GM12878 (cell line): Measurements from ENCODE around the gene ERC2. TPM values are rescaled to one million over a fixed set of nuclear protein-coding genes. Genes with fewer than 3 reads are reported as not detected.

ENCODE experiments used
- ATAC-seq: fragments of 200-7000 bp; cut with Tn5 transposase; 3 replicates; pipeline ENCODE4 v1.9.1; 2020; ENCODE audit warnings: mild to moderate bottlenecking, moderate library complexity
- BruUV-seq: library from RNA; stranded (reverse); fragments of 400-500 nt; replicated peaks from 2 replicates; lab custom pipeline; 2021; lab: Mats Ljungman, UMichigan
- CTCF ChIA-PET: fragments of 300-600 bp; sonication (Branson Sonifier 250); formaldehyde crosslinking; extraction: SDS; loops from one replicate; lab custom pipeline; 2021; ENCODE audit warnings: inconsistent platforms; lab: Yijun Ruan, JAX
- POLR2A ChIA-PET: fragments of 350-600 bp; formaldehyde crosslinking; extraction: SDS; loops from one replicate; lab custom pipeline; 2021; ENCODE audit warnings: inconsistent platforms; lab: Charles Lee
- RAD21 ChIA-PET: fragments of 300-600 bp; sonication (Branson Sonifier 250); formaldehyde crosslinking; loops from one replicate; lab custom pipeline; 2023; ENCODE audit warnings: antibody characterized with exemption; ENCODE audit not compliant: unreplicated experiment; lab: Charles Lee
- SMC1A ChIA-PET: fragments of 300-600 bp; sonication (Branson Sonifier 250); formaldehyde crosslinking; loops from one replicate; lab custom pipeline; 2023; ENCODE audit not compliant: unreplicated experiment, uncharacterized antibody; lab: Charles Lee
- DNase-seq: peaks from one replicate; pipeline ENCODE4 v3.0.0-alpha.2; 2011; ENCODE audit warnings: low read depth, low spot score
- FAIRE-seq: peaks from 3 replicates; lab custom pipeline; 2011; peaks lifted over from hg19 to GRCh38; lab: Jason Lieb, UNC
- H2AFZ ChIP-seq: 2 replicates; pipeline ENCODE4 v1.6.0; 2011; ENCODE audit warnings: low read depth, low read length, control low read depth; ENCODE audit not compliant: control insufficient read depth
- H3K27ac ChIP-seq: 2 replicates; pipeline ENCODE4 v1.5.1; 2011; ENCODE audit warnings: control low read depth; ENCODE audit not compliant: control insufficient read depth, insufficient read depth
- H3K27me3 ChIP-seq, 2 experiments: replicated peaks in 1 of 2; 2 replicates each; pipeline versions ENCODE4 v1.6.0 to v1.6.1; 2011; ENCODE audit warnings: low read length in 1 of 2; ENCODE audit not compliant: control insufficient read depth in 2 of 2, insufficient read depth in 2 of 2
- H3K36me3 ChIP-seq, 2 experiments: 2 replicates each; pipeline ENCODE4 v1.5.1; 2011; ENCODE audit warnings: low read length in 1 of 2; ENCODE audit not compliant: control insufficient read depth in 2 of 2, insufficient read depth in 2 of 2
- H3K4me1 ChIP-seq: 2 replicates; pipeline ENCODE4 v1.6.1; 2011; ENCODE audit warnings: mild to moderate bottlenecking, low read length, moderate library complexity, mixed read lengths; ENCODE audit not compliant: control insufficient read depth, insufficient read depth
- H3K4me2 ChIP-seq: 2 replicates; pipeline ENCODE4 v1.6.0; 2011; ENCODE audit warnings: control low read depth; ENCODE audit not compliant: control insufficient read depth, insufficient read depth
- H3K4me3 ChIP-seq: fragments of 200-600 bp; sonication (generic); 2 replicates; pipeline ENCODE4 v1.5.1; 2016
- H3K79me2 ChIP-seq: 2 replicates; pipeline ENCODE4 v1.6.0; 2011; ENCODE audit warnings: low read length; ENCODE audit not compliant: control insufficient read depth, insufficient read depth
- H3K9ac ChIP-seq: 2 replicates; pipeline ENCODE4 v1.8.0; 2011; ENCODE audit warnings: low read length, control low read depth, mixed read lengths; ENCODE audit not compliant: control insufficient read depth, insufficient read depth
- H3K9me3 ChIP-seq: replicated peaks from 3 replicates; pipeline ENCODE4 v1.5.1; 2011; ENCODE audit warnings: mild to moderate bottlenecking, low read length; ENCODE audit not compliant: control insufficient read depth, insufficient read depth
- H4K20me1 ChIP-seq: 2 replicates; pipeline ENCODE4 v1.6.0; 2011; ENCODE audit not compliant: control insufficient read depth, insufficient read depth
- EGR1 ChIP-seq, 2 experiments: IDR thresholded peaks; 1 replicate in 1 of 2; 2 replicates in 1 of 2; pipeline ENCODE4 v1.6.1; 2011 to 2012; ENCODE audit warnings: low read depth in 2 of 2, low read length in 2 of 2, borderline replicate concordance in 1 of 2, mild to moderate bottlenecking in 1 of 2, moderate library complexity in 1 of 2
- HCFC1 ChIP-seq: fragments of 150-350 bp; IDR thresholded peaks from 2 replicates; pipeline ENCODE4 v1.6.1; 2014; ENCODE audit warnings: low read length
- KAT2A ChIP-seq: conservative IDR thresholded peaks from 2 replicates; pipeline ENCODE4 v1.6.1; 2011; ENCODE audit warnings: low read depth, low read length; ENCODE audit not compliant: control insufficient read depth
- MEF2A ChIP-seq: IDR thresholded peaks from 2 replicates; pipeline ENCODE4 v1.6.1; 2011; ENCODE audit warnings: low read depth, mild to moderate bottlenecking, low read length, moderate library complexity; ENCODE audit not compliant: insufficient read depth
- MTA3 ChIP-seq: IDR thresholded peaks from 2 replicates; pipeline ENCODE4 v1.6.1; 2012; ENCODE audit warnings: low read length, inconsistent platforms, borderline replicate concordance
- RCOR1 ChIP-seq: conservative IDR thresholded peaks from 2 replicates; pipeline ENCODE4 v1.6.1; 2012; ENCODE audit warnings: low read depth, low read length, improper control_type of control experiment
- RFX5 ChIP-seq: IDR thresholded peaks from 2 replicates; pipeline ENCODE4 v1.6.1; 2011; ENCODE audit warnings: low read depth, low read length, improper control_type of control experiment
- SPI1 ChIP-seq: IDR thresholded peaks from 2 replicates; pipeline ENCODE4 v1.6.1; 2011; ENCODE audit warnings: low read depth, mild to moderate bottlenecking, low read length, moderate library complexity, borderline replicate concordance; ENCODE audit not compliant: insufficient read depth
- ZNF592 ChIP-seq: fragments of 450-650 bp; IDR thresholded peaks from 2 replicates; pipeline ENCODE4 v1.6.1; 2017; ENCODE audit warnings: mild to moderate bottlenecking, moderate library complexity
- WGBS: methylation state at CpG from one replicate; pipeline ENCODE4 v1.1.6; 2016; ENCODE audit warnings: low lambda C conversion rate; ENCODE audit not compliant: insufficient replicate concordance, insufficient coverage; ENCODE audit errors: missing lambda C conversion rate; 5-methylcytosine and 5-hydroxymethylcytosine counted together
- in situ Hi-C: fragments of 300-500 bp; cut with MboI; formaldehyde crosslinking; loops from 9 replicates; pipeline ENCODE4 v1.14.3; 2018; ENCODE audit warnings: mixed read lengths
- intact Hi-C: fragments of 100-400 bp; cut with micrococcal nuclease; formaldehyde crosslinking; loops from one replicate; pipeline ENCODE4 v1.14.2; 2022; ENCODE audit not compliant: unreplicated experiment
- polyA plus RNA-seq, 11 experiments: library from polyadenylated mRNA; depleted of rRNA in 4 of 11; unstranded in 6 of 11; stranded (reverse) in 5 of 11; fragments of >200 nt; fragmentation: Nextera tagmentation in 4 of 11; fragmentation: Illumina TruSeq in 1 of 11; extraction: Ambion mirVana in 4 of 11; extraction: Trizol in 1 of 11; gene quantifications; 1 replicate in 1 of 11; 2 replicates in 10 of 11; pipeline versions ENCODE4 v1.2.1 to v1.2.3, GENCODE V29; 2011 to 2016; ENCODE audit warnings: inconsistent platforms in 2 of 11, missing spikeins in 2 of 11, low read depth in 1 of 11
- total RNA-seq, 4 experiments: library from RNA; depleted of rRNA in 3 of 4; stranded (reverse); fragments of >200 nt in 3 of 4; fragmentation: Illumina TruSeq in 1 of 4; extraction: Trizol in 1 of 4; gene quantifications; 2 replicates each; pipeline versions ENCODE4 v1.2.1 to v1.2.3, GENCODE V29; 2013 to 2021
- TF ChIP-seq, protein P1 (sequence below), 3 experiments: IDR thresholded peaks in 2 of 3; conservative IDR thresholded peaks in 1 of 3; 2 replicates each; pipeline ENCODE4 v1.5.1; 2011; ENCODE audit warnings: low read depth in 3 of 3, low read length in 3 of 3, mild to moderate bottlenecking in 3 of 3, control low read depth in 2 of 3, moderate library complexity in 2 of 3, inconsistent platforms in 1 of 3, mixed read lengths in 1 of 3; ENCODE audit not compliant: control insufficient read depth in 2 of 3, insufficient read depth in 1 of 3; ENCODE audit errors: extremely low read depth in 1 of 3
- TF ChIP-seq, protein P2 (sequence below): IDR thresholded peaks from 2 replicates; pipeline ENCODE4 v1.6.1; 2012; ENCODE audit warnings: low read depth, low read length, improper control_type of control experiment
- TF ChIP-seq, protein P3 (sequence below): IDR thresholded peaks from 2 replicates; pipeline ENCODE4 v1.6.1; 2011; ENCODE audit warnings: low read depth, mild to moderate bottlenecking, low read length, moderate library complexity, borderline replicate concordance; ENCODE audit errors: extremely low read depth

The ERC2 gene
- total and polyA plus RNA-seq, 10 of the 15 experiments (the other 5 are each of a cell fraction or from before 2014, with no cell fraction given) = 0.06 to 1.4 (median 0.12) TPM; not detected in 3

- RAD21 ChIA-PET = no interaction called here
Observed at GRCh38 chr3:55534876-55535275, 933.4 kb downstream of the ERC2 start.

More at GRCh38 chr3:55534876-55535275, 933.4 kb downstream of the ERC2 start:
- no peaks in the 10 kb centered on the region for H4K20me1 ChIP-seq
- WGBS = 4% methylated on average over 2 of the region's 2 CpGs
- TF ChIP-seq ZNF592 (no peak), KAT2A (no peak), MTA3 (no peak), RFX5 (no peak), HCFC1 (no peak), MEF2A (no peak), RCOR1 (no peak), SPI1 (no peak), EGR1 (IDR thresholded peaks at IDR 0.05; ENCODE audit: borderline replicate concordance in 1 of 2, low read depth in 2 of 2, low read length in 2 of 2) (no peak)
- TF ChIP-seq, protein P1, sequence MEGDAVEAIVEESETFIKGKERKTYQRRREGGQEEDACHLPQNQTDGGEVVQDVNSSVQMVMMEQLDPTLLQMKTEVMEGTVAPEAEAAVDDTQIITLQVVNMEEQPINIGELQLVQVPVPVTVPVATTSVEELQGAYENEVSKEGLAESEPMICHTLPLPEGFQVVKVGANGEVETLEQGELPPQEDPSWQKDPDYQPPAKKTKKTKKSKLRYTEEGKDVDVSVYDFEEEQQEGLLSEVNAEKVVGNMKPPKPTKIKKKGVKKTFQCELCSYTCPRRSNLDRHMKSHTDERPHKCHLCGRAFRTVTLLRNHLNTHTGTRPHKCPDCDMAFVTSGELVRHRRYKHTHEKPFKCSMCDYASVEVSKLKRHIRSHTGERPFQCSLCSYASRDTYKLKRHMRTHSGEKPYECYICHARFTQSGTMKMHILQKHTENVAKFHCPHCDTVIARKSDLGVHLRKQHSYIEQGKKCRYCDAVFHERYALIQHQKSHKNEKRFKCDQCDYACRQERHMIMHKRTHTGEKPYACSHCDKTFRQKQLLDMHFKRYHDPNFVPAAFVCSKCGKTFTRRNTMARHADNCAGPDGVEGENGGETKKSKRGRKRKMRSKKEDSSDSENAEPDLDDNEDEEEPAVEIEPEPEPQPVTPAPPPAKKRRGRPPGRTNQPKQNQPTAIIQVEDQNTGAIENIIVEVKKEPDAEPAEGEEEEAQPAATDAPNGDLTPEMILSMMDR (IDR thresholded peaks at IDR 0.05 in 2 of 3, conservative IDR thresholded peaks at IDR 0.05 in 1 of 3; ENCODE audit: control insufficient read depth in 2 of 3, extremely low read depth in 1 of 3, insufficient read depth in 1 of 3, low read depth in 3 of 3, low read length in 3 of 3) = no peak
- TF ChIP-seq, protein P2, sequence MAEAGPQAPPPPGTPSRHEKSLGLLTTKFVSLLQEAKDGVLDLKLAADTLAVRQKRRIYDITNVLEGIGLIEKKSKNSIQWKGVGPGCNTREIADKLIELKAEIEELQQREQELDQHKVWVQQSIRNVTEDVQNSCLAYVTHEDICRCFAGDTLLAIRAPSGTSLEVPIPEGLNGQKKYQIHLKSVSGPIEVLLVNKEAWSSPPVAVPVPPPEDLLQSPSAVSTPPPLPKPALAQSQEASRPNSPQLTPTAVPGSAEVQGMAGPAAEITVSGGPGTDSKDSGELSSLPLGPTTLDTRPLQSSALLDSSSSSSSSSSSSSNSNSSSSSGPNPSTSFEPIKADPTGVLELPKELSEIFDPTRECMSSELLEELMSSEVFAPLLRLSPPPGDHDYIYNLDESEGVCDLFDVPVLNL = no peak
- TF ChIP-seq, protein P3, sequence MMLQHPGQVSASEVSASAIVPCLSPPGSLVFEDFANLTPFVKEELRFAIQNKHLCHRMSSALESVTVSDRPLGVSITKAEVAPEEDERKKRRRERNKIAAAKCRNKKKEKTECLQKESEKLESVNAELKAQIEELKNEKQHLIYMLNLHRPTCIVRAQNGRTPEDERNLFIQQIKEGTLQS = no peak
- H3K36me3 ChIP-seq = no peaks in the 10 kb centered on the region
- CTCF ChIA-PET = no interaction called here
- no TSS peak for BruUV-seq
- H3K4me1 ChIP-seq = no peaks in the 10 kb centered on the region
- no peak overlapping the region for H3K4me2 ChIP-seq
- H3K27me3 ChIP-seq = no peaks in the 10 kb centered on the region
- H3K79me2 ChIP-seq = no peaks in the 10 kb centered on the region
- no peak for ATAC-seq
- in situ Hi-C loops (no loop called here), intact Hi-C loops (no loop called here)
- H3K27ac ChIP-seq = no peak overlapping the region
- H3K4me3 ChIP-seq = no peak overlapping the region
- SMC1A ChIA-PET = no interaction called here
- FAIRE-seq = no peak
- no peak overlapping the region for H3K9ac ChIP-seq
- H2AFZ ChIP-seq = no peak overlapping the region
- no peaks in the 10 kb centered on the region; the same call in 2 of the 3 replicates for H3K9me3 ChIP-seq
- POLR2A ChIA-PET = interaction anchor here (0.6 kb wide), 1 partner anchor 14 kb away, joined by 5 read pairs; no protein-coding TSS in a partner anchor
- no peak for DNase-seq
